Mammary microvascular endothelial cell (primary cell): ENCODE results near the gene RBMY1J. TPM values are rescaled to one million over a fixed set of nuclear protein-coding genes. Genes with fewer than 3 reads are reported as not detected.

ENCODE experiments used
- total RNA-seq: library from RNA; depleted of rRNA; stranded (reverse); fragments of >200 nt; gene quantifications from 2 replicates; pipeline ENCODE4 v1.2.3, GENCODE V29; 2015

Gene RBMY1J
- not detected in 2 replicates for total RNA-seq

GRCh38 chrY:22403110-22403509, at the start of gene RBMY1J:
Gene RBMY1J, plus strand, starts transcription at chrY:22403410. Its CDS starts 2,038 bp downstream, at chrY:22405448.

Other genes with a start within 250 kb of the RBMY1J start
- gene RBMY1F, start 220.5 kb upstream of the RBMY1J start, total RNA-seq = not detected in 2 replicates